Caco-2 (cell line): ENCODE measurements around the gene DNAH10. TPM values are rescaled to one million over a fixed set of nuclear protein-coding genes. Genes with fewer than 3 reads are reported as not detected.

Experiments
- BruUV-seq: library from RNA; stranded (reverse); fragments of 400-500 nt; replicated peaks from 2 replicates; lab custom pipeline; 2021; lab: Mats Ljungman, UMichigan
- CTCF ChIA-PET: fragments of 300-600 bp; sonication (Branson Sonifier 250); formaldehyde crosslinking; loops from one replicate; lab custom pipeline; 2022; ENCODE audit warnings: antibody characterized with exemption; lab: Charles Lee
- POLR2A ChIA-PET: fragments of 300-600 bp; sonication (Branson Sonifier 250); formaldehyde crosslinking; loops from one replicate; lab custom pipeline; 2022; ENCODE audit warnings: antibody characterized with exemption; lab: Charles Lee
- DNase-seq, 2 experiments: peaks; one replicate each; pipeline versions ENCODE4 v3.0.0 to v3.0.0-alpha.2; 2020 to 2022
- H3K27me3 ChIP-seq: replicated peaks from 2 replicates; pipeline ENCODE4 v1.6.0; 2011; ENCODE audit warnings: low read length; ENCODE audit not compliant: control insufficient read depth, insufficient read depth
- H3K36me3 ChIP-seq: 2 replicates; pipeline ENCODE4 v1.5.1; 2011; ENCODE audit warnings: low read length; ENCODE audit not compliant: control insufficient read depth, insufficient read depth
- H3K4me1 ChIP-seq: fragments of 250-450 bp; sonication (Bioruptor Pico); 2 replicates; pipeline ENCODE4 v1.5.1; 2020; ENCODE audit warnings: mild to moderate bottlenecking
- H3K4me3 ChIP-seq: 2 replicates; pipeline ENCODE4 v1.5.1; 2011; ENCODE audit warnings: low read depth, mild to moderate bottlenecking, control low read depth, low read length
- H3K9me3 ChIP-seq: fragments of 250-450 bp; sonication (Bioruptor Pico); 2 replicates; pipeline ENCODE4 v1.5.1; 2020; ENCODE audit warnings: mild to moderate bottlenecking, moderate library complexity
- H3K27ac Mint-ChIP-seq: one replicate; pipeline ENCODE4 v1.8.0; 2022; ENCODE audit warnings: mixed read lengths; ENCODE audit not compliant: unreplicated experiment
- H3K27me3 Mint-ChIP-seq: one replicate; pipeline ENCODE4 v1.8.0; 2022; ENCODE audit warnings: mixed read lengths; ENCODE audit not compliant: insufficient read depth, unreplicated experiment
- H3K36me3 Mint-ChIP-seq: one replicate; pipeline ENCODE4 v1.8.0; 2022; ENCODE audit warnings: mild to moderate bottlenecking, mixed read lengths; ENCODE audit not compliant: insufficient read depth, unreplicated experiment
- H3K4me1 Mint-ChIP-seq: one replicate; pipeline ENCODE4 v1.8.0; 2022; ENCODE audit warnings: low read depth, mixed read lengths; ENCODE audit not compliant: unreplicated experiment
- H3K4me3 Mint-ChIP-seq: one replicate; pipeline ENCODE4 v1.8.0; 2022; ENCODE audit warnings: mild to moderate bottlenecking, moderate library complexity, mixed read lengths; ENCODE audit not compliant: unreplicated experiment
- H3K9me3 Mint-ChIP-seq: one replicate; pipeline ENCODE4 v1.8.0; 2022; ENCODE audit warnings: mixed read lengths; ENCODE audit not compliant: unreplicated experiment
- intact Hi-C: fragments of 100-400 bp; cut with micrococcal nuclease; formaldehyde crosslinking; loops from one replicate; pipeline ENCODE4 v1.10.0; 2022; ENCODE audit not compliant: unreplicated experiment
- total RNA-seq: library from RNA; stranded (reverse); gene quantifications from 2 replicates; pipeline ENCODE4 v1.2.3, GENCODE V29; 2022
- TF ChIP-seq, protein P1 (sequence below), 2 experiments: fragments of 200-600 bp in 1 of 2; IDR thresholded peaks; 1 replicate in 1 of 2; 2 replicates in 1 of 2; pipeline versions ENCODE4 v1.5.1 to v1.8.0; 2011 to 2022; ENCODE audit warnings: antibody characterized with exemption in 1 of 2, control low read depth in 1 of 2, inconsistent platforms in 1 of 2, low read depth in 1 of 2, low read length in 1 of 2, mild to moderate bottlenecking in 1 of 2, moderate library complexity in 1 of 2; ENCODE audit not compliant: insufficient read depth in 1 of 2, severe bottlenecking in 1 of 2, unreplicated experiment in 1 of 2

DNAH10 gene
- total RNA-seq, 1 experiment from 2014 or later, result 0.45 TPM

DNA sequence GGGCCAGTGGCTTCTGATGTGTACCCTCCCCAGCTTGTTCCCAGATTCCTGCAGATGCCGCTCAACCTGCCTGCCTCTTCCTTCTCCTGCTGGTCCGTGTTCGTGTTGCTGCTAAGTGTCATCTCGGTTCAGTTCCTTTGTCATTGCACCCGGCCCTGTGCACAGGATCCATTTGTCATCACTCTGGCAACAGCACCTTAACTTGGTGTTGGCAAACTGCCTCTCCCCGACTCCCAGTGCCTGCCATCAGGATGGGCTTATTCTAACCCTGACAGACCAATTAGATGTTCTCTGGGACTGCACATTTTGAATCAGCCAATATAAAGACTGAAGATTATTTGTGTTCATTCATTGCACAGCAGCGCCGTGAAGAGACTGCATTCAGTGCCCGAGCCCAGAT lies 137.3 kb downstream of the DNAH10 start:
- intact Hi-C loops, result no loop called here
- H3K36me3 ChIP-seq, result no peaks in the 10 kb centered on the region
- Mint-ChIP-seq H3K27me3 (peaks cover 7% of the 10 kb centered on the region), H3K9me3 (peaks cover 10% of the 10 kb centered on the region), H3K27ac (no peak overlapping the region), H3K4me3 (no peak overlapping the region), H3K36me3 (peaks cover 5% of the 10 kb centered on the region), H3K4me1 (no peaks in the 10 kb centered on the region)
- no peaks in the 10 kb centered on the region for H3K27me3 ChIP-seq
- CTCF ChIA-PET, result interaction anchor here (1.0 kb wide), 1 partner anchor 9 kb away, joined by 3 read pairs; no protein-coding TSS in a partner anchor
- no peak overlapping the region for H3K4me3 ChIP-seq
- TF ChIP-seq, protein P1, sequence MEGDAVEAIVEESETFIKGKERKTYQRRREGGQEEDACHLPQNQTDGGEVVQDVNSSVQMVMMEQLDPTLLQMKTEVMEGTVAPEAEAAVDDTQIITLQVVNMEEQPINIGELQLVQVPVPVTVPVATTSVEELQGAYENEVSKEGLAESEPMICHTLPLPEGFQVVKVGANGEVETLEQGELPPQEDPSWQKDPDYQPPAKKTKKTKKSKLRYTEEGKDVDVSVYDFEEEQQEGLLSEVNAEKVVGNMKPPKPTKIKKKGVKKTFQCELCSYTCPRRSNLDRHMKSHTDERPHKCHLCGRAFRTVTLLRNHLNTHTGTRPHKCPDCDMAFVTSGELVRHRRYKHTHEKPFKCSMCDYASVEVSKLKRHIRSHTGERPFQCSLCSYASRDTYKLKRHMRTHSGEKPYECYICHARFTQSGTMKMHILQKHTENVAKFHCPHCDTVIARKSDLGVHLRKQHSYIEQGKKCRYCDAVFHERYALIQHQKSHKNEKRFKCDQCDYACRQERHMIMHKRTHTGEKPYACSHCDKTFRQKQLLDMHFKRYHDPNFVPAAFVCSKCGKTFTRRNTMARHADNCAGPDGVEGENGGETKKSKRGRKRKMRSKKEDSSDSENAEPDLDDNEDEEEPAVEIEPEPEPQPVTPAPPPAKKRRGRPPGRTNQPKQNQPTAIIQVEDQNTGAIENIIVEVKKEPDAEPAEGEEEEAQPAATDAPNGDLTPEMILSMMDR (IDR thresholded peaks at IDR 0.05; ENCODE audit: insufficient read depth in 1 of 2, low read depth in 1 of 2, low read length in 1 of 2, severe bottlenecking in 1 of 2, unreplicated experiment in 1 of 2), result no peak
- POLR2A ChIA-PET, result no interaction called here
- no peaks in the 10 kb centered on the region for H3K4me1 ChIP-seq
- no peak for DNase-seq
- H3K9me3 ChIP-seq, result no peaks in the 10 kb centered on the region
- no TSS peak for BruUV-seq

DNA sequence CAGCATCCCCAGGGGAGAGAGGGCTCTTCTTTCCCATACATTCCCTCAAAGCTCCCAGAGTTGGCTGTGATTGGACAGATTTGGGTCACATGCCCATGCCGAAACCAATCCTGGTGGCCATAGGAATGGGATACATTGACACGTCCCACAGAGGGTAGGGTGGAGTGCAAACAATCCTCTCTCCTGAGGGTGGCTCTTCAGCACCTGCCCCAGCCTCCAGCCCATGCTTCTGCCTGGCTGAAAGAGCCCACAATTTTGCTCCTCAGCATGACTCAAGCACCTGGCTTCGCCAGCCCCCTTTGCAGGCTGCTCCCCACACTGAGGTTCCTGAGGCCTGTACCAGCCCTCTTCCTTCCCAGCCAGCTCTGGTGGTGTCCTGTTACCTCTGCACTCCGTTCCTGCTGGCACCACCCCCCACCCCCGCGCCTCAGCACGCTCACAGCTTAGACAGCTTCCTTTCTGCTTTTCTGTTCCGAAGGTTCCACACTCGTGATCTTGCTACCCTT lies 138.8 kb downstream of the DNAH10 start:
- peaks cover 5% of the 10 kb centered on the region for H3K36me3 Mint-ChIP-seq
- no TSS peak for BruUV-seq

DNA sequence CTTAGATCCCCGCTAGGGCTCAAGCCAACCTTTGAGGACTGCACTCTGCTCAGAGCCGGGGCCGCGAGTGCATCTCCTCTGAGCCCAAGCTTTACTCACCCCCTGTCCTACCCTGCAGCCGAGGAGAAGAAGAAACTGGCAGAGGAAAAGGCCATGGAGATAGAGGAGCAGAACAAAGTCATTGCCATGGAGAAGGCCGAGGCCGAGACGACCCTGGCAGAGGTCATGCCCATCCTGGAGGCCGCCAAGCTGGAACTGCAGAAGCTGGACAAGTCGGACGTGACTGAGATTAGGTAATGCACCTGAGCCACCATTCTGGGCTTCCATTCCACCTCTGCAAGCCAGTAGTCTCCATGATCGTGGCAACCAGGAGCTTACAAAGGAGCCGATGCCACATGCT lies 140.7 kb downstream of the DNAH10 start:
- no peaks in the 10 kb centered on the region for H3K27me3 ChIP-seq
- H3K9me3 Mint-ChIP-seq, result peaks cover 10% of the 10 kb centered on the region
- DNase-seq, result no peak
- no peak overlapping the region for H3K4me3 Mint-ChIP-seq
- POLR2A ChIA-PET, result no interaction called here
- H3K4me1 Mint-ChIP-seq, result no peaks in the 10 kb centered on the region
- H3K27me3 Mint-ChIP-seq, result peaks cover 7% of the 10 kb centered on the region
- no TSS peak for BruUV-seq
- H3K36me3 Mint-ChIP-seq, result peaks cover 5% of the 10 kb centered on the region
- H3K4me1 ChIP-seq, result no peaks in the 10 kb centered on the region
- TF ChIP-seq, protein P1 (IDR thresholded peaks at IDR 0.05; ENCODE audit: insufficient read depth in 1 of 2, low read depth in 1 of 2, low read length in 1 of 2, severe bottlenecking in 1 of 2, unreplicated experiment in 1 of 2), result no peak
- no peak overlapping the region for H3K4me3 ChIP-seq
- intact Hi-C loops, result no loop called here
- H3K9me3 ChIP-seq, result no peaks in the 10 kb centered on the region
- H3K36me3 ChIP-seq, result no peaks in the 10 kb centered on the region
- no peak overlapping the region for H3K27ac Mint-ChIP-seq
- CTCF ChIA-PET, result no interaction called here

More for the DNA sequence above, 138.8 kb downstream of the DNAH10 start:
- Histone ChIP-seq H3K4me3 (no peak overlapping the region), H3K36me3 (no peaks in the 10 kb centered on the region), H3K9me3 (no peaks in the 10 kb centered on the region), H3K4me1 (no peaks in the 10 kb centered on the region), H3K27me3 (no peaks in the 10 kb centered on the region)
- POLR2A ChIA-PET, result no interaction called here
- Mint-ChIP-seq H3K9me3 (peaks cover 10% of the 10 kb centered on the region), H3K4me1 (no peaks in the 10 kb centered on the region), H3K4me3 (no peak overlapping the region), H3K27ac (no peak overlapping the region), H3K27me3 (peaks cover 7% of the 10 kb centered on the region)
- CTCF ChIA-PET, result no interaction called here
- DNase-seq, result no peak
- TF ChIP-seq, protein P1 (IDR thresholded peaks at IDR 0.05; ENCODE audit: insufficient read depth in 1 of 2, low read depth in 1 of 2, low read length in 1 of 2, severe bottlenecking in 1 of 2, unreplicated experiment in 1 of 2), result no peak
- intact Hi-C loops, result no loop called here
